Tongue (tissue), 2 donors: ENCODE data around the gene WDR3. TPM values are rescaled to one million over a fixed set of nuclear protein-coding genes. Genes with fewer than 3 reads are reported as not detected.
"Not testable (repeated sequence)": the region's sequence is repeated elsewhere in the genome, so short reads cannot be mapped to it uniquely, and the experiment has no call there.

ENCODE experiments used
- DNase-seq: peaks from one replicate; pipeline ENCODE4 v3.0.0-alpha.2; 2015
- total RNA-seq: library from RNA; depleted of rRNA; stranded (reverse); fragments of >200 nt; gene quantifications from one replicate; pipeline ENCODE4 v1.2.3, GENCODE V29; 2014

Gene WDR3
- total RNA-seq = 19.6 TPM

DNA sequence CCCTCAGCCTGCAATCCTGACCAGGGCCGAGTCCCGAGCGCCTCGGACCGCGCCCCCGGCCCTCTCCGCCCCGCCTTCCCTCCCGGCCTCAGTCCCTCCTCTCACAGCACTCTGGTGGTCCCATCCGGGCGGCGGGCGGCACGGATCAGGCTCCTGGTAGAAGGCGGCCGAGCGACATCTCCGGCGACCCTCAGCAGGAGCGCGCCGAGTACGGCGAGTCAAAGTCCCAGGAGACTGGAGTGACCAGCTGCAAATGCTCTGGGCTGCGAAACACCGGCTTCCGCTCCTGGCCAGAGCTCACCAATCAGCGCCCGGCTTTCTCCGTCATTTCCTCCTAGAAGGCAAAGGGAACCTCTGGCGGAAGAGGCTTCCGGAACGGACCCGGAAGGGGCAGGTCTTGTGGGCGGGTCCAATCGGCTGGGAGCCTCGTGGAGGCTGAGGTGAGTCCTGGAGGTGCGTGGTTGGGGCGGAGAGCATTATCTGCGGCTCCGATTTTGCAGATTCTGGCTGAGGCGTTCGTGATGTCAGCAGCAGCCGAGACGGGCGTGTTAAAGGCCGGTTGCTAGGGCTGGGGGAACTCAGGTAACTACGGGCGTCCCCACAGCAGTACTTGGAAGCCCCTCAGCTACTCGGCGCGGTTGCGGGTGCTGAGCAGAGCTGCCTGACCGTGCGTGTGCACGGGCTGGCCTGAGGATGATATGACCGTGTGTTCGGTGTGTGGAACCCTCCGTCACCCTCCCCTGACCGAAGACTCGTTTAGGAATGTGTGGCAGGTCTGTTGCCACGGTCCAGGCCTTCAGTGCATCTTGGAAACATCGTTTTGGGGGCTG, at the start of gene WDR3, which contains the start of gene GDAP2:
Gene WDR3, plus strand, starts transcription at position 397 of the 830 bp plus-strand sequence. CDS start 3,581 bp downstream, outside the sequence.
Gene GDAP2, minus strand, starts transcription at position 279 of the 830 bp plus-strand sequence. CDS start 9,264 bp downstream, outside the sequence.
- DNase-seq = peak; percentile 99

DNA sequence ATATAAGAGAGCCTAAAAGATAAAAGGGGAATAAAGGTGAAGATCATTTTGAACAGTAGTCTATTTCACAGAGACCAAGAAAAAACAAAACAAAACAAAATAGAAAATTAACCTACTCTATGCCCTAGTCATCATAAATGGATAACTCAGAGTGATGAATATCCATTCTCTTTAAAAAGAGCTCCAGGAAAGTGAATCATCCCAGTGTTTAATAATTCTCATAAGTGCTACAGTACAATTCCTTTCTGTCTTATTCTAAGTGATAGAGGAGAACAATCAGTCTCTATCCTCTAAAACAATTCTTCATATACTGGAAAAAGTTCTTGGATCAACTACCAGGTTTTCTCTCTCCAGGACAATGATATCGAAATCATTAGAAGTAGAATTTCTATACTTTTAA, 45.9 kb upstream of the WDR3 start:
- no peak for DNase-seq

DNA sequence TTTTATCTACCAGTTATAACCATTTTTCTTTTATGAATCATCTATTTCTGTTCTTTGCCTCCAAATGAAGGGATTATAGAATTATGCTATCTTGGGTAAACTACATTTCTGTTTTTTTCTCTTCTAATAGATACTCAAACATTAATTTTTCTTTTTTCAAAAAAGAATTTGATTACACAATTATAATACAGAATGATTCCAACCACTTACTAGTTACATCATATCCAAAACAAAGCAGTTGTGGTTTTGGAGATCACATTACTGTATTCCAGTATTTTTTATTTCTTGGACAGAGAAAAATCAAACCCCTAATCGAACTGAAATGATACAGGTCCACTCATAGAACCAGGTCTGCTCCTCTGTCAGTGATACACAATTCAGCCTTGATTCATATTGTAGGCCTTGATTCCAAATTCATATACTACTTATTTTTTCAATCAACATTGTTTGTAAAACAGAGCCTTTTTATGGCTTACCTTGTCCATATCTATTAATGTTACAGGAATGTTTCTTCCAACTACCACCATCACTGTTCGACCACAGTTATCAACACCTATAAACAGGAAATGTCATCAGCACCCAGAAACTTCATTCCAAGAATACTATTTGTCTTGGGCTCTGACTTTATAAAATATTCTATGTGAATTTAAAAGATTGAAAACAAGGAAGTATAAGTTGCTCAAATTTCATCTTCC, 43.3 kb upstream of the WDR3 start:
- DNase-seq = no peak

DNA sequence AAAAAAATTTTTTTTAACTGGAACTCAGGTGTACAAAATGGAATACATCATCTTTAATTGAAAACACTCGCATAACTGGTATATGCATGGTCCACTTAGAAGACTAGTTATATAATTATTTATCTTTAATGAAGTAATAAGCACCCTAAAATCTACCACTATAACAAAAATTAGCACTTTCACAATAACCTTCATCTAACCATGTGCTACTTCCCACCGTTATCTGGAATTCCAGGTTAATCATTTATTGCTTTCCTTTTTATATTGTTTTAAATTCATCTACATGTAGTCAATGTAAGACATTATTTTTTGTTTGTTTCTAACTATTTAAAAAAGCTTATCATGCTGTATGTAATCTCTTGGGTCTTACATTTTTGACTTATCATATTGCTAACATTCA, 39.1 kb upstream of the WDR3 start:
- no peak for DNase-seq

DNA sequence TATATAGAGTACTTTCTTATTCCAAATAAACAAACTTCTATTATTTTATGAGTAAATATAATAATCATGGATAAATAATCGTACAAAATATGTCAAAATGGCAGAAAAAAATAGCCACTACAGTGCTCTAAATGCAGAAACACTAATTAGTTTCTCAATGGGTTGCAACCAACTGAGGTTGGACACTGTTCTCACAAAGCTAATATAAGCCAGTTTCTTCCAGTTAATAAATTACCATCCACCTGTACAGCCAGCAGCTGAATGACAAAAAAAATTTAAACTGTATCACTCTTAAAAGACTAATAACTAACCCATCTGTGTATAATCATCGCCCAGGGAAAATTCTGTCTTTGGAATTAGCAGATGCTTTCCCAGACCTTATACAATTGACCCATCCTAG, 37.0 kb upstream of the WDR3 start:
- no peak for DNase-seq

DNA sequence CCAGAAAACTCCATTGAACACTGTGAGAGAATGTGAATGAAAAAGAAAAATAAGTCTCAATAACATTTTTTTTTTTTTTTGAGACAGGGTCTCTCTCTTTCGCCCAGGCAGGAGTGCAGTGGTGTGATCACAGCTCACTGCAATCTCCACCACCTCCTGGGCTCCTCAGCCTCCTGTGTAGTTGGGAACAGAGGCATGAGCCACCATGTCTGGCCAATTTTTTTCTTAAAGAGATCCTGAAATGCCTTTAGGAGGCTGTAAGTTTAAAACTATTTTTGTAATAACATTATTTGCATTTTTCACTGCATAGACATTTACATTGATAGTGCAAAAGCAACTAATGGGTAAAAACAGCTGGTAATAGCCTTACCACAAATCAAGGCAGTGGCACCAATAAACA, 35.5 kb upstream of the WDR3 start:
- no peak for DNase-seq

DNA sequence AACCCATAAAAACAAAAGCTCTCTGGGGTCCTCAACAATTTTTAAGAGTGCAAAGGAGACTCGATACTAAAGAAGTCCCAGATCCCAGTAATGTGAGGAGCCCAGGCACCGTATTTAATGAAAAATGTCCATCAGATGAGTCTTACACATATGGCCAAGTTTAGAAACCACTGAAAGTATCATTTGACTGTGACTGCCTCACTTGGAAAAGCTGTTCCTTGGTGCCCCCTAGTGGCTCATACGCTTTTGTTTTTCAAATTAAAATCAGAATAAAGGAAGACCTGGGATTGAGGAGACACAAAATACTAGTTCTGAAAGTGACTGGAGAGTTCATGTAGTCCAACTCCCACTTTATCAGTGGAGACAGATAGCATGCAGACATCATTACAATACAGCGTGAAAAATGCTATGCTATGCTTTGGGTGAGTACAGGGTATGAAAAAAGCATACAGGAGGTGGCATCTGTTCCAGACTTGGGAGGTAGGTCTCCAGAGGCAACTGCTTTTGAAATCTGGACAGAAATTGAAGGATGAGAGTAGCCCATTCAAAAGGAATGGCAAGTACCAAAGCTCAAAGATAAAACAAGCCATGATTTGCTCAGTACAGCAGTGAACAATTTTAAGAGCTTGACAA, 33.9 kb upstream of the WDR3 start:
- DNase-seq = peak; percentile 92

DNA sequence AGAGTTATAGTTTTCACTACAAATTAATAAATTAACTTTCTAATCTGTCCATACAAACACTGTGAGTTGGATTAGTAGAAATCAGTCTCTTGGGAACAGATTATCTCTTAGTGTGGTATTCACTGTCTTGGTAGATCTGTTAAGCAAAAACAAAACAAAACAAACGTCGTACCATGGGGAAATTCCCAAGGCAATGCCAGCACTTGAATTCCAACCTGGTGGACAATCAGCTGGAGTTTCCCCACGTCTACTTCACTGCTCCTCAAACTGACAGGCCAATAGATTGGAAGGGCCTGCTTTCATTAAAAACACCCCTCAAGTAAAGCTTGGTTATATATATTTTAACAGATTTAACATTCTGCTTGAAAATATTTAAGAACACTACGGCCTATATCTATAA, 32.0 kb upstream of the WDR3 start:
- no peak for DNase-seq

DNA sequence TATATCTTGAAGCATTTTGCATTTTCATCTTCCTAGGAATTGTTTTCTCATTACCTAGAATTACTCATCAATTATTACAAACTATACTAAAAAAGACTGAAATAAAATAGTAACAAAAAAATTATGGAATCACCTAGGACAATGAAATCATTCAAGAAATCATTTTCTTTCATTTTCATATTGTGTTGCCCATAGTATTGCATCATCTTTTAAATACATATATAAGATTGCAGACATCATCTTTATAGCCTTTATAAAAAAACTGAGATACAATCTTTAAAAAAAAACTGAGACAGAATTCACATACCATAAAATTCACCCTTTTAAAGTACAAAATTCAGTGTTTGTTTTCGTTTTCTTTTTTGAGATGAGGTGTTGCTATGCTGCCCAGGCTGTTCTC, 29.7 kb upstream of the WDR3 start:
- no peak for DNase-seq

DNA sequence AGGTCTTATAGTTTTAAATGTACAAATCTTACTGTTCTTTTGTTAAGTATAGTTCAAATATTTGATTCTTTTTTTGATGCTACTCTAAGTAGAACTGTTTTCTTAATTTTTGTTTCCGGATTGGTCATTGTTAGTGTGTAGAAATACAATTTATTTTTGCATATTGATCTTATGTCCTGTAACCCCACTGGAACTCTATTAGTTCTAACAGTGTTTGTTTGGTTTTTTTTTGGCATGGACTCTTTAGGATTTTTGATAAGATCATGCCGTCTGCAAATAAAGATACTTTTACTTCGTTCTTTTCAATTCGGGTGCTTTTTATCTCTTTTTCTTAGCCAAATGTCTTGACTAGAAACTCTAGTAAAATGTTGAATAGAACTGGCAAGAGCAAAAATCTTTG, 26.6 kb upstream of the WDR3 start:
- DNase-seq = no peak

DNA sequence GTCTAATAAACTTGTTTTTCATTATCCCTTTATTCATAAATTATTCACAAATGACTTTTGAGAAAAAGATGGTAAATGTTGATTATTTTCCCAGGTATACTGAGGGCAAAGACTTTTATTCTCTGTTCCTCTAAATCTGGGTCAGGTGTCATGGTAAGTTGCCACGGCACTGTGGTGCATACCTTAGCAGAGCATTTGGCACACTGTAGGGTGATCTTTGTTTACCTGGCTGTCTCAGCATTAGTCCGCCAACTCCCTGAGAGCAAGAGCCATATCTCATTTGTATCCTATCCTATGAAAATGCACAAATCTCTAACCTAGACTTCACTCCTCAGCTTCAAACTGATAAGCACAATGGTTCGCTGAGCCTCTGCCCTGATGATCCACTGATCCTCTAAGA, 25.1 kb upstream of the WDR3 start:
- DNase-seq = no peak

DNA sequence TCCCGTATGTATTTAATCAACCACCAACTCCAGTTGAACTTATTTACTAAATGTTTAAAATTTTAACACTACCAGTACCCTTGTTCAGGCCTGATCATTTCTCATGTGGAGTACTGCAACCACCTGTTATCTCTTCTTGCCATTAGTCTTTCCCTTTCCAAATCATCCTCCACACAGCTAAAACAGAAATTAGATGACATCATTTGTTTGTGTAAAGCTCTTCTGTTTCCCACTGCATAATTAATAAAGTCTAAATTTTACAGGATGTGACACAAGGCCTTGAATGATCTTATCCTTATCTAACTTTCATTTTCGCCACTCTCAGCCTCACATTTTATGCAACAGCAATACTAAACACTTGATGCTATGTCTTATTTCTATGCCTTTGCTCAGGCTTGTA, 24.5 kb upstream of the WDR3 start:
- DNase-seq = no peak

DNA sequence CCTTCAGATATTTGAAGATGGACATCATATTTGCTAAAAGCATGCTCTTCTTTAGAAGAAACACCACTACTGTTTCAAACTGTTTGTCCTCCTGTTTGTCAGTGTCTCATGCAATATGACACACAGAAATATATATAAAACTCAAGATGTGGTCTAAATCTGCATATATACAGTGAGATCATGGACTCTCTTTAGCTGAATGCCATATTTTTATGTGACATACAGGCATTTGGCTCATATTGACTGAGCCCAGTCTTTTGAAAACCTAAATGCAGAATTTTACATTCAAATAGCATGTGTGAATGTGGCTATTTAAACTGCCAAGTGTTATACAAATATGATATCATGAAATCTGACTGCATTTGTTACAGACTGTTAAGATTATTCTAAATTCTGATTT, 18.5 kb upstream of the WDR3 start:
- DNase-seq = no peak

DNA sequence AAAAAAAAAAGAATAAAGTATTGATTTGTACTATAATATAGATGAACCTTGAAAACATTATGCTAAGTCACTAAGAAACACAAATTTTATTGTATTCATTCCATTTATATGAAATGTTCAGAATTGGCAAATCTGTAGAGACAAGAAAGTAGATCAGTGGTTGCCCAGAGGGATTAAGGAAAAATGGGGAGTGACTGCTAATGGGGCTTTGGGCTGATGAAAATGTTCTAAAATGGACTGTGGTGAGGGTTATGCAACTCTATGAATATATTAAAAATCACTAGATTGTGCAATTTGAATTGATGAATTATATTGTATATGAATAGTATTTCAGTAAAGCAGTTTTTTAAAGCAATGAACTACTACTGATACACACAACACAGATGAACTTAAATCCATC, 10.2 kb upstream of the WDR3 start:
- no peak for DNase-seq

DNA sequence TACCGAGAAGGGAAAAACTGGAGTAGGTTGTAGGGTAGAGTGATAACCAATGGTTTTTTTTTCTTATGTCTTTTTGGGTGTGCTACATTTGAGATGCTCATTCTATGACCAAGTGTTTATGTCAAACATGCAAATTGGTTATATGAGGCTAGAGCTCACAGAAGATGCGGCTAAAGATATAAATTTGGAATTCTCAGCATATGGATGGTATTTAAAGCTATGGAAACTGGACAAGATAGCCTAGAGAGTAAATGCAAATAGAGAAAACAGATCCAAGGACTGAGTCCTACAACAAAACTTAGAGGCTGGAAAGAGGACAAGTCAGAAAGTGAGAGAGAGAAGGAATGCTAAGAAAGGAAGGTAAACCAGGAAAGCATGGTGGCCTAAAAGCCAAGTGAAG, 7.5 kb upstream of the WDR3 start:
- no peak for DNase-seq

DNA sequence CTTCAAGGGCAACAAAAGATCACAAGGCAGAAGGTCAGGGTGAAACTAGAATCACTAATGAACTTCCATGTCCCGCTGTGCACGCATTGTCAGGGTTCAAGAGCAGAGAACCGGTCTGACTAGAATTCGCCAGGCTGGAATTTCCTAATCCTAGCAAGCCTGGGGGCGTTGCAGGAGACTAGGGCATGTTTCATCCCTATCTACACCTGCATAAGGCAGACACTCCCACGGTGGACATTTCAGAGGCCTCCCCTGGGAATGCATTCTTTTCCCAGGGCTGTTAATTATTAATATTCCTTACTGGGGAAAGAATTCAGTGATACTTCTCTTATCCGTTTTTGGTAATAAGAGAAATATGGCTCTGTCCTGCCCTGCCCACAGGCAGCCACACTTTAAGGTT, 6.8 kb upstream of the WDR3 start:
- DNase-seq = not testable (repeated sequence)

DNA sequence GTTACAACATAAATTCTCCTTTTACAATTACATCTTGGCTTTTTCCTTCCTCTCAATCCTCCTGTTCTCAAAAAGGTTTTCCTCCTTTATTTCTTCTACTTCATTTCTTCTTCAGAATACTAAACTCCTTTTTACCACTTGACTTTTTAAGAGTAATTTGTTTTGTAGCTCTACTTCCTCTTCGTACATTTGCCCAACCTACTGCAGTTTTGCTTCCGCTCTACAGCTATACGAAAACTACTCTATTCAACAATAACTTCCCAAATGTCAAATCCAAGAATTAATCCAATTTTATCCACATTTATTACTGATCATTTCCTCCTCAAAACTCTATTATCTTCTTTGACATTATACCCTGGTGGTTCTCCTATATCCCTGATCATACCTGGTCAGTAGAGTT, 3.6 kb upstream of the WDR3 start:
- DNase-seq = no peak

DNA sequence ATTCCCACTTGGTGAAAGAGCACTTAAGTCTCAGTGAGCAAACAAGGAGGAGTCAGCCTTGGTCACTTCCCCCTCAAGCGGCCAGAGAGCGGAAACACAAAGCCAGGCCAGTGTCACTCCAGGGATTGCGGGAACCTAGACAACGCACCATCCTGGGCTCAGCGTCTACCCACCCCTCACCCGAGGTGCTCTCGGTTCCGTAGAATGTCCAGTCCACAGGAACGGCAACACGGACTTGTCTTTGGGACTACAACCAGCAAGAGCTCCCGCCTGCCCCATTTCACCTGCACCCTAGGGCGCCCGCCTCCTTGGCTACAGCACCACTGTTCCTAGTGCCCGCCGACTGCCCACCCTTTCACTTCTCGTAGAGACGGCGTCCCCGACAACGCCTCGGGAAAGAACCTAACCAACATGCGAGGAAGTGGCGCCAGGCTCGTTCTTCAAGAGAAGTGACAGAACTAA, 627 bp upstream of the WDR3 start:
- peak; percentile 72 for DNase-seq

DNA sequence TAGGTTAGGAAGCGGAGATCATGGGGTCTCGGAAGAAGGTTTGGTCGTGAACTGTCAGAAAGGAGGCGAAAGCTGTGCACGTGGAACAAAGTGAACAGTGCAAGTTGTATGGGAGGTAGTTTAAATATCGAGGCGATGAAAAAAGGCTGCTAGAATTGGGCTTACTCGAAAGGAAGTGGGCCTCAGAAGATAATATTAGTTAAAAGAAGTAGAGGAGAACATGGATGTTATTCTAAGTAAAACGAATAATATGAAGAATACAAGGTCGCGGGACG, 571 bp downstream of the WDR3 start:
- DNase-seq = no peak

DNA sequence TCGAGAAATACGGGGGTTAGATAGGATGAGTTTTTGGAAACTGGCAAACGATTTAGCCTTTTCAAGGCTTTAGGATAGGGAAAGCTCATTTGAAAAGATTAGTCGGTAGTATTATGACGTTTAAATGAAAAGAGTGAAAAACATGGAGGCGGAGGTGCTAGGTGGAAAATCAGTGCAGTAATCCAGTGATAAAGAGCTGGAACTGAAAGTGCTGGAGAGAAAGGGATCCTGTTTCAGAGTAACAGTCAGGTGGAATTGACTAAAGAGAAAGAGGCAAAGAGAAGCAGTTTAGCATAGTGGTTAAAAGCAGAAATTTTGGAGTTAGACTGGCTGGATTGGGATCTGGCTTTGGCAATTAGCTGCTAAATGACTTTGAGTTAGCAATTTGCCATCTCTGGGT, 945 bp downstream of the WDR3 start:
- no peak for DNase-seq

DNA sequence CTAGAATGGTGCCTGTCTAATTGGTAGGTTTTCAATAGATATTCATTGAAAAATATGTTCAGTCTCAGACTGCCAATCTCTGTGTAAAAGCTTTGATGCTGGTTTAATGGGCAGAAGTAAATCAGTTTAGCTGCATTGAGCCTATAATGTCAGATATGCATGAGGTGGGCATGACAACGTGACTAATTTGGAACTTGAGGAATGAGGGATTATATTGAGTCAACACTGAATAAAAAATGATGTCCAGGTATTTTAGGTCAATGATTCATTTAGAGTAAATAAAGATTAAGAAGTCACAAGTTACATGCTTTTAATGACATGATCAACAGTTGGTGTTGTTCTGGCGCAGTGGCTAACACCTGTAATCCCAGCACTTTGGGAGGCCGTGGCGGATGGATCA, 3.0 kb downstream of the WDR3 start:
- no peak for DNase-seq

DNA sequence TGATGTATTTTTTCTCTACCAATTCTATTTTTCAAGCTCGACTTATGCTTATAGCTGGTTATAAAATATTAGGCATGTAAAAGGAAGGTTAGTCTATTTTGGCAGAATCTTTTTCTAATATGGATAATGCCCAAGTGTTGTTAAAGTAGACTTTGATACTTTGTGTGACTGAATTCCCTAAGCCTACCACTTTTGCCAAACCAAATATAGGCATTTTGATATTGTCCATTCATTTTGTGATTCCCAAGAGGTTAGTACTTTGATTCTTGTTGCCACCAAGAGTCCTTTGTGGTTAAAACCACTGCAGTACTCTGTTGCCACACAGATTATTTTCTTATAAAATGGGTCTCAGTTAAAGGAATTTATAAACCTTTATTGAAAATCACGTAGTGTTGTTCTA, 4.2 kb downstream of the WDR3 start:
- DNase-seq = no peak

DNA sequence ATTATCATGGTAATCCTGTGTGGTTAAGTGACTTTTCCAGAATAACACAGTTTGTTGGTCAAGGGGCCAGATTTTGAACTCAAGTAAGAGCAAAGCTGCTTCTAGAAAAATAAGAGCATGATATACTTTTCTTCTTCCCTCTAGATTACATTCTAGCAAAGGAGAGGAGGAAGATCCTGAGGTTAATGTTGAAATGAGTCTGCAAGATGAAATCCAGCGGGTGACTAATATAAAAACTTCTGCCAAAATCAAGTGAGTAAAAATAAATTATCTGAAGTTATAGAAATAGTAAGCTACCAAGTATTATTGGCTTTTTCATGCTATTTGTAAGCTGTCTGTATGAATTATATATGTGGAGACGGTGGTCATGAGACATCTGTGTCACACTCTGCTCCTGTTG, 12.8 kb downstream of the WDR3 start:
- no peak for DNase-seq

DNA sequence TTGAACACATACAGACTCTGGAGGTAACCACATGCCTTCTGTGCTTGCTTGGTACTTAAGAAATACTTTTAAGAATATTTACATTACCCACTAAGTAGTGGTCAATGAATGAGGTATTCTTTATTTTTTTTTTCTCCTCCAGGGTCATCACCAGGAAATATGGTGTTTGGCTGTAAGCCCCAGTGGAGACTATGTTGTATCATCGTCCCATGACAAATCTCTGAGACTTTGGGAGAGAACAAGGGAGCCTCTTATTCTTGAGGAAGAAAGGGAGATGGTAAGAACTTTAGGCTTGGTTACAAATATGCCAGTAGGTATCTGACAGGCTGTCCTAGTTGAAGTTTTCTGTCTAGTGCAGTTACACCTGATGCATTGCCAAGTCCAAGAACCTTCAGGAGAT, 22.8 kb downstream of the WDR3 start:
- DNase-seq = no peak
